Measurements from ENCODE around the gene CAMK2A.

GRCh38 chr5:150296496-150296895 lies 6.9 kb upstream of the CAMK2A start:
- TF ChIP-seq CTCF (IDR thresholded peaks at IDR 0.05 in 4 of 5, conservative IDR thresholded peaks at IDR 0.05 in 1 of 5), result no peak
- no peak for TF ChIP-seq POLR2A (IDR thresholded peaks at IDR 0.05)

All from gastrocnemius medialis (tissue), 4 donors.